H1 (cell line): ENCODE data around the gene MS4A6A. TPM values are rescaled to one million over a fixed set of nuclear protein-coding genes. Genes with fewer than 3 reads are reported as not detected.

Experiments
- EP300 ChIP-seq, 2 experiments: IDR thresholded peaks; 1 replicate in 1 of 2; 2 replicates in 1 of 2; pipeline ENCODE4 v1.6.1; 2011 to 2012; ENCODE audit warnings: low read depth in 2 of 2, low read length in 2 of 2, mild to moderate bottlenecking in 2 of 2, borderline replicate concordance in 1 of 2, inconsistent platforms in 1 of 2, moderate library complexity in 1 of 2
- SP2 ChIP-seq: IDR thresholded peaks from 2 replicates; pipeline ENCODE4 v1.6.1; 2012; ENCODE audit warnings: mild to moderate bottlenecking, low read length, inconsistent platforms
- SRF ChIP-seq: IDR thresholded peaks from 2 replicates; pipeline ENCODE4 v1.6.1; 2011; ENCODE audit warnings: mild to moderate bottlenecking, low read depth, low read length, moderate library complexity
- polyA plus RNA-seq, 7 experiments: library from polyadenylated mRNA; depleted of rRNA in 3 of 7; stranded (reverse) in 5 of 7; unstranded in 2 of 7; fragments of >200 nt in 5 of 7; fragments of 200-250 nt in 2 of 7; gene quantifications; 1 replicate in 5 of 7; 2 replicates in 1 of 7; 4 replicates in 1 of 7; pipeline versions ENCODE4 v1.2.1 to v1.2.3, GENCODE V29; 2011 to 2013; ENCODE audit warnings: missing spikeins in 2 of 7, mixed read lengths in 2 of 7
- total RNA-seq: library from RNA; stranded (reverse); fragmentation: NEBNext Ultra II Directional; extraction: Animal tissue kit (Norgen Biotek cat#: 25700); gene quantifications from 2 replicates; pipeline ENCODE4 v1.2.1, GENCODE V29; 2021
- TF ChIP-seq, protein P1 (sequence below), 3 experiments: IDR thresholded peaks; 1 replicate in 2 of 3; 2 replicates in 1 of 3; pipeline versions ENCODE4 v1.5.1 to v1.6.1; 2011; ENCODE audit warnings: low read length in 3 of 3, mild to moderate bottlenecking in 3 of 3, inconsistent platforms in 2 of 3, low read depth in 1 of 3, moderate library complexity in 1 of 3; ENCODE audit not compliant: insufficient read depth in 1 of 3; ENCODE audit errors: control extremely low read depth in 1 of 3

The MS4A6A gene
- total and polyA plus RNA-seq, 2 of the 8 experiments (the other 6 are each of a cell fraction or from before 2014, with no cell fraction given) = not detected

DNA sequence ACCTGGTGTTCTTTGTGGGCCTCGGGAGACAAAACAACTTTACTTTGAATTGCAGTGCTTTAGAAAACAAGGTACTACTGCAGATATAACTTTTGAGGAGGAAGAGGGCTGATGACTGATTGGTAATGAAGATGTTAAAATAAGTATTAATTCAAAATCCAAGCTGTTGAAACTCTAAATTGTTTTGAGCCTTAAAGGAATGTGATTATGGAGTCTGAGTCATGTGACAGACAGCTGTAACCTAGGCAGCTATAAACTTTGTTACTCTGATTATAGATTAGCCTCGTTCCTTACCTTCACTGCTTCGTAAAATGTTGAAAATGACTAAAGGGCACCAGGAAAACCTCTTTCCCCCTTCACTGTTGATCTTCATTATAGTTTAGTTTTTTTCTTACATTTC lies 51.0 kb downstream of the MS4A6A start (continued):
- TF ChIP-seq EP300 (IDR thresholded peaks at IDR 0.05; ENCODE audit: borderline replicate concordance in 1 of 2, low read depth in 2 of 2, low read length in 2 of 2) (no peak), SP2 (no peak), SRF (no peak)
- TF ChIP-seq, protein P1, sequence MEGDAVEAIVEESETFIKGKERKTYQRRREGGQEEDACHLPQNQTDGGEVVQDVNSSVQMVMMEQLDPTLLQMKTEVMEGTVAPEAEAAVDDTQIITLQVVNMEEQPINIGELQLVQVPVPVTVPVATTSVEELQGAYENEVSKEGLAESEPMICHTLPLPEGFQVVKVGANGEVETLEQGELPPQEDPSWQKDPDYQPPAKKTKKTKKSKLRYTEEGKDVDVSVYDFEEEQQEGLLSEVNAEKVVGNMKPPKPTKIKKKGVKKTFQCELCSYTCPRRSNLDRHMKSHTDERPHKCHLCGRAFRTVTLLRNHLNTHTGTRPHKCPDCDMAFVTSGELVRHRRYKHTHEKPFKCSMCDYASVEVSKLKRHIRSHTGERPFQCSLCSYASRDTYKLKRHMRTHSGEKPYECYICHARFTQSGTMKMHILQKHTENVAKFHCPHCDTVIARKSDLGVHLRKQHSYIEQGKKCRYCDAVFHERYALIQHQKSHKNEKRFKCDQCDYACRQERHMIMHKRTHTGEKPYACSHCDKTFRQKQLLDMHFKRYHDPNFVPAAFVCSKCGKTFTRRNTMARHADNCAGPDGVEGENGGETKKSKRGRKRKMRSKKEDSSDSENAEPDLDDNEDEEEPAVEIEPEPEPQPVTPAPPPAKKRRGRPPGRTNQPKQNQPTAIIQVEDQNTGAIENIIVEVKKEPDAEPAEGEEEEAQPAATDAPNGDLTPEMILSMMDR (IDR thresholded peaks at IDR 0.05; ENCODE audit: control extremely low read depth in 1 of 3, insufficient read depth in 1 of 3, low read depth in 1 of 3, low read length in 3 of 3) = no peak
